K562 (cell line): Measurements from ENCODE around the gene PLEKHG4B. TPM values are rescaled to one million over a fixed set of nuclear protein-coding genes. Genes with fewer than 3 reads are reported as not detected.

Experiments used
- ATAC-seq: fragments of 200-7000 bp; cut with Tn5 transposase; 3 replicates; pipeline ENCODE4 v1.9.1; 2020; ENCODE audit warnings: moderate library complexity
- BruUV-seq: library from RNA; stranded (reverse); fragments of 400-500 nt; replicated peaks from 2 replicates; lab custom pipeline; 2021; lab: Mats Ljungman, UMichigan
- CTCF ChIA-PET: fragments of 300-600 bp; formaldehyde crosslinking; extraction: SDS; loops from one replicate; lab custom pipeline; 2021; ENCODE audit warnings: low intra/inter-chr PET ratio; lab: Yijun Ruan, JAX
- POLR2A ChIA-PET: fragments of 300-600, 350-650 bp; sonication (Branson Sonifier 250); formaldehyde crosslinking; extraction: SDS; loops from one replicate; lab custom pipeline; 2021; ENCODE audit warnings: antibody characterized with exemption, inconsistent platforms; lab: Yijun Ruan, JAX
- DNase-seq, 4 experiments: peaks; one replicate each; pipeline versions ENCODE4 v3.0.0 to v3.0.0-alpha.2; 2011 to 2018; ENCODE audit warnings: low spot score in 3 of 4, mixed read lengths in 3 of 4; ENCODE audit errors: extremely low read depth in 1 of 4
- FAIRE-seq: peaks from 2 replicates; lab custom pipeline; 2011; peaks lifted over from hg19 to GRCh38; lab: Jason Lieb, UNC
- H2AFZ ChIP-seq: 2 replicates; pipeline ENCODE4 v1.6.0; 2011; ENCODE audit warnings: low read depth, low read length, control low read depth, inconsistent platforms
- H3K27ac ChIP-seq: fragments of 200-600 bp; 3 replicates; pipeline ENCODE4 v1.8.0; 2011; ENCODE audit warnings: low read depth, mild to moderate bottlenecking, control low read depth, inconsistent platforms, low read length, moderate library complexity, mixed read lengths; ENCODE audit errors: extremely low read depth
- H3K27me3 ChIP-seq, 2 experiments: fragments of 300-600 bp in 1 of 2; 2 replicates in 1 of 2; 3 replicates in 1 of 2; pipeline versions ENCODE4 v1.6.0 to v1.8.0; 2011; ENCODE audit warnings: inconsistent platforms in 2 of 2, low read length in 2 of 2, mild to moderate bottlenecking in 1 of 2, mixed read lengths in 1 of 2, moderate library complexity in 1 of 2; ENCODE audit not compliant: control insufficient read depth in 2 of 2, insufficient read depth in 2 of 2
- H3K36me3 ChIP-seq: fragments of 300-600 bp; 3 replicates; pipeline ENCODE4 v1.8.0; 2011; ENCODE audit warnings: mild to moderate bottlenecking, low read length, inconsistent platforms; ENCODE audit not compliant: control insufficient read depth, insufficient read depth
- H3K4me1 ChIP-seq, 2 experiments: fragments of 200-600 bp in 1 of 2; replicated peaks in 1 of 2; 2 replicates in 1 of 2; 3 replicates in 1 of 2; pipeline versions ENCODE4 v1.5.1 to v1.8.0; 2011; ENCODE audit warnings: inconsistent platforms in 2 of 2, low read length in 2 of 2, mild to moderate bottlenecking in 1 of 2, mixed read lengths in 1 of 2, moderate library complexity in 1 of 2; ENCODE audit not compliant: control insufficient read depth in 2 of 2, insufficient read depth in 2 of 2
- H3K4me2 ChIP-seq: 2 replicates; pipeline ENCODE4 v1.6.1; 2011; ENCODE audit warnings: low read length, control low read depth, inconsistent platforms, mixed read lengths; ENCODE audit not compliant: insufficient read depth
- H3K4me3 ChIP-seq: fragments of 200-600 bp; sonication (generic), shearing (Covaris generic); 2 replicates; pipeline ENCODE4 v1.5.1; 2016; ENCODE audit warnings: control low read depth, inconsistent platforms
- H3K79me2 ChIP-seq: fragments of 200-600 bp; 3 replicates; pipeline ENCODE4 v1.8.0; 2011; ENCODE audit warnings: low read length, inconsistent platforms; ENCODE audit not compliant: control insufficient read depth, insufficient read depth
- H3K9ac ChIP-seq, 2 experiments: 2 replicates each; pipeline versions ENCODE4 v1.6.0 to v1.6.1; 2011; ENCODE audit warnings: low read depth in 2 of 2, low read length in 2 of 2, control low read depth in 1 of 2, inconsistent platforms in 1 of 2, mild to moderate bottlenecking in 1 of 2, mixed read lengths in 1 of 2; ENCODE audit not compliant: insufficient read depth in 1 of 2
- H3K9me1 ChIP-seq: one replicate; pipeline ENCODE4 v1.6.0; 2011; ENCODE audit warnings: inconsistent platforms, mild to moderate bottlenecking, low read length, moderate library complexity; ENCODE audit not compliant: control insufficient read depth, insufficient read depth
- H3K9me3 ChIP-seq: replicated peaks from 2 replicates; pipeline ENCODE4 v1.5.1; 2011; ENCODE audit warnings: low read depth, low read length, inconsistent platforms; ENCODE audit not compliant: control insufficient read depth, insufficient read depth
- H4K20me1 ChIP-seq: replicated peaks from 2 replicates; pipeline ENCODE4 v1.6.1; 2011; ENCODE audit warnings: low read length, inconsistent platforms, mixed read lengths; ENCODE audit not compliant: control insufficient read depth, insufficient read depth
- ARID1B ChIP-seq: fragments of 450-650 bp; IDR thresholded peaks from 2 replicates; pipeline ENCODE4 v1.6.1; 2016; ENCODE audit warnings: antibody characterized with exemption, mild to moderate bottlenecking, inconsistent platforms
- CEBPB ChIP-seq: fragments of 450-650 bp; IDR thresholded peaks from 2 replicates; pipeline ENCODE4 v1.6.1; 2016; ENCODE audit warnings: missing genetic modification characterization, missing compliant biosample characterization
- FOXK2 ChIP-seq, 2 experiments: fragments of 450-650 bp; IDR thresholded peaks in 1 of 2; conservative IDR thresholded peaks in 1 of 2; 2 replicates each; pipeline ENCODE4 v1.6.1; 2016; ENCODE audit warnings: low read depth in 2 of 2, mild to moderate bottlenecking in 1 of 2
- MCM5 ChIP-seq: fragments of 450-650 bp; IDR thresholded peaks from 2 replicates; pipeline ENCODE4 v1.6.1; 2016; ENCODE audit warnings: low read depth
- POU5F1 ChIP-seq: fragments of 150-350 bp; IDR thresholded peaks from 2 replicates; pipeline ENCODE4 v1.6.1; 2014; ENCODE audit warnings: borderline replicate concordance, low read length, low read depth, mild to moderate bottlenecking; ENCODE audit not compliant: partially characterized antibody
- RNF2 ChIP-seq: sonication (generic); IDR thresholded peaks from 2 replicates; pipeline ENCODE4 v1.6.1; 2016
- ZNF311 ChIP-seq: fragments of 250-450 bp; sonication (Bioruptor Pico); IDR thresholded peaks from 2 replicates; pipeline ENCODE4 v1.4.0; 2020; ENCODE audit warnings: mild to moderate bottlenecking, moderate library complexity
- WGBS: fragments of 100-300 bp; shearing (Covaris generic); methylation state at CpG from one replicate; pipeline ENCODE4 v1.1.6; 2016; ENCODE audit warnings: low coverage, mixed read lengths; ENCODE audit not compliant: insufficient coverage; ENCODE audit errors: missing lambda C conversion rate; 5-methylcytosine and 5-hydroxymethylcytosine counted together
- in situ Hi-C: fragments of 300-500 bp; cut with MboI; formaldehyde crosslinking; loops from 4 replicates; pipeline ENCODE4 v1.15.0; 2018; ENCODE audit warnings: inconsistent platforms, mixed read lengths
- intact Hi-C: fragments of 100-400 bp; cut with micrococcal nuclease; formaldehyde crosslinking; loops from 2 replicates; pipeline ENCODE4 v1.14.2; 2022
- polyA plus RNA-seq, 8 experiments: library from polyadenylated mRNA; depleted of rRNA in 4 of 8; stranded (reverse) in 5 of 8; unstranded in 3 of 8; fragments of >200 nt; fragmentation: Nextera tagmentation in 2 of 8; fragmentation: Illumina TruSeq in 1 of 8; extraction: Ambion mirVana in 2 of 8; extraction: Trizol in 1 of 8; gene quantifications; 2 replicates each; pipeline versions ENCODE4 v1.2.1 to v1.2.3, GENCODE V29; 2011 to 2014; ENCODE audit warnings: inconsistent platforms in 1 of 8, missing spikeins in 1 of 8
- total RNA-seq, 7 experiments: library from RNA; depleted of rRNA in 6 of 7; stranded (reverse); fragments of >200 nt in 6 of 7; fragmentation: Illumina TruSeq in 2 of 7; extraction: Trizol in 2 of 7; gene quantifications; 2 replicates each; pipeline versions ENCODE4 v1.2.1 to v1.2.3, GENCODE V29; 2011 to 2021; ENCODE audit warnings: low replicate concordance in 1 of 7
- TF ChIP-seq, protein P1 (sequence below), 2 experiments: fragments of 450-650 bp; formaldehyde crosslinking in 1 of 2; IDR thresholded peaks; 2 replicates each; pipeline versions ENCODE4 v1.4.0 to v1.6.1; 2014 to 2020; ENCODE audit warnings: mild to moderate bottlenecking in 2 of 2, borderline replicate concordance in 1 of 2, low read depth in 1 of 2

The PLEKHG4B gene
- total and polyA plus RNA-seq, 9 of the 15 experiments (the other 6 are each of a cell fraction or from before 2014, with no cell fraction given) = 0.02 TPM; not detected in 8

DNA sequence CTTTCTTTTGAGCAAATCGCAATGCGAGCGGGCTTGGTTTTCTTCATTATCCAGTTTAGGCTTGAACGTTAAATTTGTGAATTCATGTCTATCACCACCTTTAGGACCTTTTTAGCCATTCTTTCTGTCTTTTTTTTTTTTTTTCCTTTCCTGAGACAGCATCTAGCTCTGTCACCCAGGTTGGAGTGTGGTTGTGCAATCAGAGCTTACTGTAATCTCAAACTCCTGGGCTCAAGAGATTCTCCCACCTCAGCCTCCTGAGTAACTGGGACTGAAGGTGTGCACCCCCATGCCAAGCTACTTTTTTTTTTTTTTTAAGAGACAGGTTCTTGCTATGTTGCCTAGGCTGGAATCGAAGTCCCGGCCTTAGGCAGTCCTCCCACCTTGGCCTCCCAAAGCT lies 60.1 kb downstream of the PLEKHG4B start:
- no peak for FAIRE-seq
- 23% methylated on average over 6 of the region's 6 CpGs for WGBS
- Histone ChIP-seq H4K20me1 (peaks cover 1% of the 10 kb centered on the region; the same call in 1 of the 2 replicates), H3K9me1 (no peaks in the 10 kb centered on the region), H3K36me3 (no peaks in the 10 kb centered on the region), H3K4me1 (no peaks in the 10 kb centered on the region), H3K27ac (no peak overlapping the region), H3K27me3 (peaks cover 26 to 40% of the 10 kb centered on the region in 2 experiments; a peak in 4 of 5 replicates), H3K9ac (no peak overlapping the region), H3K79me2 (no peaks in the 10 kb centered on the region), H2AFZ (no peak overlapping the region), H3K9me3 (peaks cover 2% of the 10 kb centered on the region), H3K4me2 (no peak overlapping the region), H3K4me3 (no peak overlapping the region)
- CTCF ChIA-PET = no interaction called here
- no TSS peak for BruUV-seq
- DNase-seq = no peak
- in situ Hi-C loops = no loop called here
- intact Hi-C loops = no loop called here
- POLR2A ChIA-PET = interaction anchor here (1.6 kb wide), 1 partner anchor 39 kb away, joined by 4 read pairs; the partner anchor contains the start of gene LRRC14B
- TF ChIP-seq MCM5 (no peak), CEBPB (peak; percentile 58; the same call in 1 of the 2 replicates)
- ATAC-seq = no peak

DNA sequence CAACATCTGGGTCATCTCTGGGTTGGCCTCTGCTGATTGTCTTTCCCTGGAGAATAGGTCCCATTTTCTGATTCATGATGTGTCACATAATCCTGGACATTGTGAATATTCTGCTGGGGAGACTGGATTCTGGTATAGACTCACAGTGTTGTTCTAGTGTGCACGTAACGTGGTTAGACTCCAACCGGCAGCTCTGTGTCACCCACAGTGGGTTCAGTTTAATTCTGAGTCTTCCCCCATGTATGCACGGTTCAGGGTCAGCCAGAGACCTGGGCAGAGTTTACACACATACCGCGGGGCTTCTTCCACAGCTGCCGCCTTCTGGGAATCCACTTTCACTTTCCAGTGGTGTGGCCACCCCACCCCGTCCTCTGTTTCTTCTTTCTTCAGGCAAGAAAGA lies 61.3 kb downstream of the PLEKHG4B start:
- Histone ChIP-seq H3K9me3 (no peaks in the 10 kb centered on the region), H3K4me3 (no peak overlapping the region), H3K79me2 (no peaks in the 10 kb centered on the region), H3K27me3 (peaks cover 28 to 50% of the 10 kb centered on the region in 2 experiments; a peak in 4 of 5 replicates), H3K4me2 (no peak overlapping the region), H4K20me1 (peaks cover 7% of the 10 kb centered on the region; the same call in 1 of the 2 replicates), H2AFZ (no peak overlapping the region), H3K4me1 (peaks cover 0 to 2% of the 10 kb centered on the region in 2 experiments; a peak in 1 of 5 replicates), H3K27ac (no peak overlapping the region), H3K36me3 (no peaks in the 10 kb centered on the region), H3K9me1 (no peaks in the 10 kb centered on the region), H3K9ac (no peak overlapping the region)
- ChIA-PET POLR2A (interaction anchor here (0.6 to 1.6 kb wide), 3 partner anchors 16 to 598 kb away, joined by 3 to 4 read pairs (median 3); partner anchors contain the start of gene LRRC14B), CTCF (no interaction called here)
- in situ Hi-C loops = no loop called here
- FAIRE-seq (no peak), ATAC-seq (no peak), DNase-seq (no peak)
- no TSS peak for BruUV-seq
- intact Hi-C loops = no loop called here
- WGBS = 0% methylated on average over 8 of the region's 8 CpGs
- TF ChIP-seq FOXK2 (conservative IDR thresholded peaks at IDR 0.05 in 1 of 2, IDR thresholded peaks at IDR 0.05 in 1 of 2; ENCODE audit: low read depth in 2 of 2) (no peak), ZNF311 (CRISPR knock-in tag) (no peak), RNF2 (no peak), POU5F1 (no peak), ARID1B (no peak)
- TF ChIP-seq, protein P1, sequence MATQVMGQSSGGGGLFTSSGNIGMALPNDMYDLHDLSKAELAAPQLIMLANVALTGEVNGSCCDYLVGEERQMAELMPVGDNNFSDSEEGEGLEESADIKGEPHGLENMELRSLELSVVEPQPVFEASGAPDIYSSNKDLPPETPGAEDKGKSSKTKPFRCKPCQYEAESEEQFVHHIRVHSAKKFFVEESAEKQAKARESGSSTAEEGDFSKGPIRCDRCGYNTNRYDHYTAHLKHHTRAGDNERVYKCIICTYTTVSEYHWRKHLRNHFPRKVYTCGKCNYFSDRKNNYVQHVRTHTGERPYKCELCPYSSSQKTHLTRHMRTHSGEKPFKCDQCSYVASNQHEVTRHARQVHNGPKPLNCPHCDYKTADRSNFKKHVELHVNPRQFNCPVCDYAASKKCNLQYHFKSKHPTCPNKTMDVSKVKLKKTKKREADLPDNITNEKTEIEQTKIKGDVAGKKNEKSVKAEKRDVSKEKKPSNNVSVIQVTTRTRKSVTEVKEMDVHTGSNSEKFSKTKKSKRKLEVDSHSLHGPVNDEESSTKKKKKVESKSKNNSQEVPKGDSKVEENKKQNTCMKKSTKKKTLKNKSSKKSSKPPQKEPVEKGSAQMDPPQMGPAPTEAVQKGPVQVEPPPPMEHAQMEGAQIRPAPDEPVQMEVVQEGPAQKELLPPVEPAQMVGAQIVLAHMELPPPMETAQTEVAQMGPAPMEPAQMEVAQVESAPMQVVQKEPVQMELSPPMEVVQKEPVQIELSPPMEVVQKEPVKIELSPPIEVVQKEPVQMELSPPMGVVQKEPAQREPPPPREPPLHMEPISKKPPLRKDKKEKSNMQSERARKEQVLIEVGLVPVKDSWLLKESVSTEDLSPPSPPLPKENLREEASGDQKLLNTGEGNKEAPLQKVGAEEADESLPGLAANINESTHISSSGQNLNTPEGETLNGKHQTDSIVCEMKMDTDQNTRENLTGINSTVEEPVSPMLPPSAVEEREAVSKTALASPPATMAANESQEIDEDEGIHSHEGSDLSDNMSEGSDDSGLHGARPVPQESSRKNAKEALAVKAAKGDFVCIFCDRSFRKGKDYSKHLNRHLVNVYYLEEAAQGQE (IDR thresholded peaks at IDR 0.05; ENCODE audit: borderline replicate concordance) = no peak
- TF ChIP-seq, protein P1 (CRISPR knock-in tag; IDR thresholded peaks at IDR 0.05; ENCODE audit: low read depth) = no peak
